GM19455 (cell line): ENCODE results near the gene PRR13.
"Not testable (repeated sequence)": the region's sequence is repeated elsewhere in the genome, so short reads cannot be mapped to it uniquely, and the experiment has no call there.

Source experiments
- ATAC-seq: cut with Tn5 transposase; IDR thresholded peaks from one replicate; pipeline ENCODE4 v1.9.1; 2021; ENCODE audit not compliant: unreplicated experiment

The PRR13 gene

GRCh38 chr12:53435326-53435725, 6.2 kb upstream of the PRR13 start:
- not testable (repeated sequence) for ATAC-seq

DNA sequence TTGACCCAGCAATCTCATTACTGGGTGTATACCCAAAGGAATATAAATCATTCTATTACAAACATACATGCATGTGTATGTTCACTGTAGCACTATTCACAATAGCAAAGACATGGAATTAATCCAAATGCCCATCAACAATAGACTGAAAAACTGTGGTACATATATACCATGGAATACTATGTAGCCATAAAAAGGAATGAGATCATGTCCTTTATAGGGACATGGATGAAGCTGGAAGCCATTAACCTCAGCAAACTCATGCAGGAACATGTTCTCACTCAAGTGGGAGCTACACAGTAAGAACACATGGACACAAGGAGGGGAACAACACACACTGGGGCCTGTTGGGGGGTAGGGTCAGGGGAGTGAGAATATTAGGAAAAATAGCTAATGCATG, 2.0 kb upstream of the PRR13 start:
- not testable (repeated sequence) for ATAC-seq

- no peak for ATAC-seq
These were observed 2.4 kb downstream of the PRR13 start for GRCh38 chr12:53443955-53444354.

- ATAC-seq, result not testable (repeated sequence)
These were observed 3.2 kb downstream of the PRR13 start for GRCh38 chr12:53444593-53445325.

- no peak for ATAC-seq
These were observed 9.4 kb downstream of the PRR13 start for GRCh38 chr12:53450936-53451335.

DNA sequence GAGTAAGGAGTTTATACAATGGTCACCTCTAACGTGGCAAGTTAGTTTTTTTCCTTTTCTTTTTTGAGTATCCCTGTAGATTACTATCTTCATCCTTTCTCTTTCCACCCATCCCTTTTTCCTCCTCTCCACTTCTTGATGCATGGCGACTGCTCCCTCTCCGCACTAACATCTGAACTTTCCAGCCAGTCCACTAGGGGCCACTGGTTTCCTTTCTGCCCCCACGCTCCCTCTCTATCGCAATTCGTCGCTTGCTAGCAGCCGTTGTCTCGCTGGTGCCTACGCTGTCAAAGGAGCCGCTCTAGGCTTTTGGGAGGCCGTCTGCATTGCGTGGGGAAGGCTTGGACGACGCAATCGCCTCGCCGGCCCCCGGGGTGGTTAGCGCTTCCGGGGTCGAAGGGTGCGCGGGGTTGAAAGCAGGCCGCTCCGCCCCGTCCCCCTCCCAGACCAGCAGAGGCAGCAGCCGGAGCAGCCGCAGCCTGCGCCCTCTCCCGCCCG, 10.2 kb downstream of the PRR13 start, which contains the start of gene PCBP2:
TSS of gene PCBP2 (plus strand) at position 442 of the 498 bp plus-strand sequence. CDS start 2,699 bp downstream, outside the sequence.
- ATAC-seq, result peak; percentile 96

DNA sequence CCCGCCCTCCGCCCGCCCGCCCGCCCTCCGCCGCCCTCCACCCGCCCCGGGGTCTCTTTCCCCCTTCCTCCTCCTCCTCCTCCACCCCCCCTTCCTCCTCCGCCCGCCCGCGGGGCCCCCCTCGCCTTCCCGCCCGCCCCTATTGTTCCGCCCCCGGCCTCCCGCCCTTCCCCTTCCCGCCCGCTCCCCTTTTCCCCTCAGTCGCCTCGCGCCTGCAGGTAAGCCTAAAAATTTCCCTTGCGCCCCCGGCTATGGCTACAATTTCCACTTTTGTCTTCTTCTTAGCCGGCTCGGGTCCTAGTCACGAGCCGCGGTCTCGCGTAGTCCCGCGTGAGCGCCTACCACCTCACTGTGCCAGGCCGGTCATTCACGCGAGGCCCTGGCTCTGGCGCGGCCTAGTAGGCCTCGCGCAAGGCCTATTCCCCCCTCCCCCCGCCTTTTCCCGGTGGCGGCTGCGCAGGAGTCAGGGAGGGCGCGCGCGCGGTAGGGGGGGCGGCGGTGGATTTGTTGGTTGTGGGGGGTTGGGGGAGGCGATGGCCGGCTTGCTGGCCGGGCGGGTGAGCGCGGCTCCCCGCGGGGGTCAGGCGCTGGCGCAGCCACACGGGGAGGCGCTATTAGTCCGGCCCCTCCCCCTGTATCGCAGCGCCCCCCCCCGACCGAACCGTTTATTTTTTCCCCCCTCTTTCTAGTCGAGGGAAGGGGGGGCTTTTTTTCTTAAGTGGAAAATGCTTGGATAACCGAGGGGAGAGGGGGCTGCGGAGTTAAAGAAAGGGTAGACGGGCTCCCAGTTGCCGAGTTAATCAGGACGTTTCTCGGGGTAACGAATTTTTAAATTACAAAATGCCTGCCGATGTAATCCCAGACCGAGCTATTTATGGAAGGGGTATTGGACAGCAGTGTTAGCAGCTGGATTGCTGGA, 10.9 kb downstream of the PRR13 start:
- ATAC-seq, result no peak

GRCh38 chr12:53453953-53454640, 12.6 kb downstream of the PRR13 start:
- ATAC-seq, result no peak

GRCh38 chr12:53454707-53455106, 13.2 kb downstream of the PRR13 start:
- no peak for ATAC-seq

DNA sequence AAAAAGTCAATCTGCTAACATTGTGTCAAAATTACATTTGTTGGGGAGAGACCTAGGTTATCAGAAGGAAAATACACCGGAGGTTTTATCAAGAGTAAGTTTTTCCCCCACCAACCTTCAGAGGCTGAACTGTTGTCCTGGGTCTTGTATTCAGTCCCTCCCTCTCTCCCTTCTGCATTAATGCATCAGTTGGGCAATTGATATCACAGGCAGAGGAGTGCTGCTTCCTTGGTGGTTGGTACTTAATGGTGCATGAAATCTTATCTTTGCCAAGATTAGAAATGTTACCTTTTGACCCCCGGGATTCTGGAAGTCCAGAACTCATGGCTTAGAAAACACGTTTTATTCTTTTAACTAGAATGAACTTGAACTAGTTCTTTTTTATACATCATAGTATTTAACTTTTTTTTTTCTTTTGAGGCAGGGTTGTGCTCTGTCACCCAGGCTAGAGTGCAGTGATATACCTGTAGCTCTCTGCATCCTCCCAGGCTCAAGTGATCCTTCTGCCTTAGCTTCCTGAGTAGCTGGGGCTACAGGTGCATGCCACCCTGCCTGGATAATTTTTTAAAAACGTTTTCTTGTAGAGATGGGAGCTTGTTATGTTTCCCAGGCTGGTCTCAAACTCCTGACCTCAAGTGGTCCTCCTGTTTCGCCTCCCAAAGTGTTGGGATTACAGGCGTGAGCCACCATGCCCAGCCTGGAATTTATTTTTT, 15.3 kb downstream of the PRR13 start:
- no peak for ATAC-seq

GRCh38 chr12:53459097-53459496, 17.6 kb downstream of the PRR13 start:
- ATAC-seq, result no peak

DNA sequence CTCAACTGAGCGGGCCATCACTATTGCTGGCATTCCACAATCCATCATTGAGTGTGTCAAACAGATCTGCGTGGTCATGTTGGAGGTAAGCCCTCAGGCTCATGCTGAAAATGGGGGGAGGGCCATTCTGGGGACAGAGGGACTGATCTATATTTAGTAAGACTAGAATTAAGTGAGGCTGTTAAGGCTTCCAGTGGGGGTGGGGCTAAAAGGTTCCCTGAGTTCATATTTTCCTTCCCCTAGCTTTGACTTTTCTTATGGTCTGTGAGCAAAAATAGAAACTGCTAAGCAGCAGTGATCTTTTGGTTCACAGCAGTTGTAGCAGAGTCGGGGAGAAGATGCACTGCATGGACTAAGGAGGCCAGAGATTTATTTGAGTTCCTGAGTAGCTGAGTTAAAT, 19.5 kb downstream of the PRR13 start:
- no peak for ATAC-seq

DNA sequence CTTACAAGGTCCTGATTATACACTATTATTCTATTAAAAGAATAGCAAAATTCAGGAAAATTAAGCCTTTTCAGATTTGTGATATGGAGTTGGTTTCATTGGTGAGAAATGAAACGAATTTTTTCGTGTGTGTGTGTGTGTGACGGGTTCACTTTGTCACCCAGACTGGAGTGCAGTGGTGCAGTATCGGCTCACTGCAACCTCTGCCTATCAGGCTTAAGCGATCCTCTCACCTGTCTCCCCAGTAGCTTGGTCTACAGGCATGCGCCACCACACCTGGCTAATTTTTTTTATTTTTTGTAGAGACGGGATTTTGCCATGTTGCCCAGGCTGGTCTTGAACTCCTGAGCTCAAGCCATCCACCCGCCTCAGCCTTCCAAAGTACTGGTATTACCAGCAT, 20.1 kb downstream of the PRR13 start:
- ATAC-seq, result no peak

- ATAC-seq, result no peak
These were observed 21.4 kb downstream of the PRR13 start for GRCh38 chr12:53462935-53463334.

DNA sequence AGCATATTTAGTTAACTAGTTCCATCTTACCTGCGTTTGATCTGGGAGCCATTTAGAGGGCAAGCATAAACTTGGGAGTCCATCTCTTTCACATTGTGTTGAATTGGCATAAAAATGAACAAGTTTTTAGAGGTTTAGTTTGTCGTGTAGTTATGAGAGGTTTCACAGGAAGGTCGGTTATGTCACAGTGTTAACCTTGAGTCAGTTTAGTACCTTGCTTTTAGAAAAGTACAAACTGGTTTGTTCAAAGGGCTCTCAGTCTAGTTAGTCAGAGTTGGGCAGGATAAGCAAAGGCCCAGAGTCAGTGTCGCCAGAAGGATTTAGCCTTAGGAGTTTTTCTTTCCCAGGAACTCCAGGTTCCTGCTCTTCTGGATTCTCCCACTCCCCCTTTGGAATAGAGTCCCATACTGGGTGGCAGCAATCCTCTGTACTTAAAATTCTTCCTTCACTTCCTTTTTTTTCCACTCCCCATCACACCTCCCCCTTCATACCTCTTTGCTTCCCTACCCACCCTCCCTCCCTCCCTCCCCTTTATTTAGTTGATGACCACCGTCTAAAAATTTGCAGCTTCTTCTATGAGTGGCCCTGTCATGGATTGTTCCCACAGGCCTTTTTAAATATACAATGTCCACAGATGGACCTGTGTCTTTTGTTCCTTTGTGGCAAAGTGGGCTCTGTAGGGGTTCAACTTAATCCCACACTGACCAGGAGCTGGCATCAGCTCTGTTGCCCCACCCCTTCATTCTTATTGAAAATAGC, 22.4 kb downstream of the PRR13 start:
- ATAC-seq, result no peak

- no peak for ATAC-seq
These were observed 23.3 kb downstream of the PRR13 start for GRCh38 chr12:53464685-53465418.

GRCh38 chr12:53465679-53466078, 24.1 kb downstream of the PRR13 start:
- ATAC-seq, result no peak

DNA sequence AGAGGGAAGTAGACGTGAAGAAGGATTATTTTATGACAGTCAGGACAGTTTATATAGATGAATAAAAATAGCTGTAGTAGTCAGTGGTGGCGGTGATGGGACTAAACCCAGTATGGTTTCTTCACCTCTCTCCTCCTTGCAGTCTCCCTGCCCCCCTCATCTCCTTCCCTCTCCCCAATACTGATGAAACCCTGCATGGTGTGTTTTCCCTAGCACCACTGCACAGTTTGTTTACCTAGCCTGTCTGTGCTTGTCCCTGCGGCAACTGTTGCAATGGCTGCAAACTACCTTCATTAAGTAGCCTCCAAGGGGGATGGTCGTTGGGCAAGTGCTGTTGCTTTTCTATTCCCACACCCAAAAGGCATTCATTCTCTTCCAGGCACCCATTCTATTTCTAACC, 25.1 kb downstream of the PRR13 start:
- ATAC-seq, result no peak

- no peak for ATAC-seq
These were observed 25.5 kb downstream of the PRR13 start for GRCh38 chr12:53467082-53467481.
